C1 segment of cervical spinal cord (tissue), 14 donors: ENCODE results near the gene DCAF12.
A peak's percentile ranks its signal among the peaks of the same experiment; 100 is the strongest.
"Not testable (repeated sequence)": the region's sequence is repeated elsewhere in the genome, so short reads cannot be mapped to it uniquely, and the experiment has no call there.

ENCODE experiments used
- DNase-seq, 14 donors: peaks; one replicate each; lab custom pipeline; 2025; lab: John Stamatoyannopoulos, UW

Gene DCAF12

GRCh38 chr9:34069831-34070230 is 56.7 kb downstream of the DCAF12 start:
- no peak for DNase-seq

- DNase-seq: no peak
These were observed 61.0 kb downstream of the DCAF12 start for GRCh38 chr9:34065541-34065940.

GRCh38 chr9:34059954-34060353 is 66.5 kb downstream of the DCAF12 start:
- DNase-seq: no peak

- DNase-seq: no peak
These were observed 67.2 kb downstream of the DCAF12 start for GRCh38 chr9:34059281-34059680.

- DNase-seq: no peak
These were observed 76.7 kb downstream of the DCAF12 start for GRCh38 chr9:34049630-34050384.

- peak; percentile 98 to 100 (median 100) for DNase-seq
These were observed 77.5 kb downstream of the DCAF12 start, which contains the start of gene UBAP2 for GRCh38 chr9:34048727-34049629. Gene UBAP2, minus strand, starts transcription at chr9:34048887. Its CDS starts 31,739 bp downstream, at chr9:34017148.

GRCh38 chr9:34047864-34048726 is 78.4 kb downstream of the DCAF12 start:
- peak in 6 of 14 donors; percentile 33 to 74 (median 60) for DNase-seq

GRCh38 chr9:34046784-34047379 is 79.6 kb downstream of the DCAF12 start:
- DNase-seq: no peak

GRCh38 chr9:34045903-34046302 is 80.6 kb downstream of the DCAF12 start:
- no peak for DNase-seq

- not testable (repeated sequence) for DNase-seq
These were observed 84.4 kb downstream of the DCAF12 start for GRCh38 chr9:34042074-34042473.

- DNase-seq: not testable (repeated sequence)
These were observed 87.6 kb downstream of the DCAF12 start for GRCh38 chr9:34038851-34039250.

GRCh38 chr9:34037626-34038025 is 88.9 kb downstream of the DCAF12 start:
- no peak for DNase-seq

GRCh38 chr9:34036625-34037024 is 89.9 kb downstream of the DCAF12 start:
- DNase-seq: no peak
